Stimulated activated naive B cell treated with anti-CD40 and anti-IgM and Interleukin-4, amounts not matched to agents 10 μg/mL and 1 μg/mL and 100 μg/mL, for 72 hours (primary cell): ENCODE data around the gene IRX2.

Experiments
- ATAC-seq, 2 donors: fragments of 150-1000 bp; cut with Tn5 transposase; replicated peaks; 2 replicates each; pipeline ENCODE4 v1.10.0; 2021; ENCODE audit warnings: moderate library complexity in 1 of 2
- DNase-seq: peaks from one replicate; pipeline ENCODE4 v3.0.0; 2021
- H3K27ac Mint-ChIP-seq: one replicate; pipeline ENCODE4 v1.8.0; 2022; ENCODE audit warnings: mild to moderate bottlenecking, mixed read lengths
- H3K27me3 Mint-ChIP-seq, 2 donors: one replicate each; pipeline ENCODE4 v1.8.0; 2022; ENCODE audit warnings: mixed read lengths in 2 of 2
- H3K36me3 Mint-ChIP-seq, 2 donors: one replicate each; pipeline ENCODE4 v1.8.0; 2022; ENCODE audit warnings: mixed read lengths in 2 of 2, mild to moderate bottlenecking in 1 of 2
- H3K4me1 Mint-ChIP-seq, 2 donors: one replicate each; pipeline ENCODE4 v1.8.0; 2022; ENCODE audit warnings: mixed read lengths in 2 of 2, mild to moderate bottlenecking in 1 of 2
- H3K4me3 Mint-ChIP-seq, 2 donors: one replicate each; pipeline ENCODE4 v1.8.0; 2022; ENCODE audit warnings: mild to moderate bottlenecking in 2 of 2, mixed read lengths in 2 of 2, moderate library complexity in 1 of 2
- H3K9me3 Mint-ChIP-seq, 2 donors: one replicate each; pipeline ENCODE4 v1.8.0; 2022; ENCODE audit warnings: mixed read lengths in 2 of 2, mild to moderate bottlenecking in 1 of 2

The IRX2 gene

GRCh38 chr5:2752059-2752820 is 763 bp upstream of the IRX2 start:
- DNase-seq (no peak), ATAC-seq (no peak)
- Mint-ChIP-seq H3K27me3 (peaks cover 49 to 68% of the 10 kb centered on the region in 2 donors), H3K27ac (peak overlapping the region; percentile 93), H3K9me3 (peaks cover 0 to 6% of the 10 kb centered on the region in 2 donors), H3K4me1 (peaks cover 8 to 31% of the 10 kb centered on the region in 2 donors), H3K4me3 (peak overlapping the region; percentile 57 to 62), H3K36me3 (peaks cover 3 to 18% of the 10 kb centered on the region in 2 donors)

- Mint-ChIP-seq H3K27ac (peak overlapping the region; percentile 92), H3K36me3 (peaks cover 3 to 15% of the 10 kb centered on the region in 2 donors), H3K4me1 (peaks cover 1 to 21% of the 10 kb centered on the region in 2 donors), H3K4me3 (no peak overlapping the region), H3K9me3 (peaks cover 0 to 6% of the 10 kb centered on the region in 2 donors), H3K27me3 (peaks cover 44 to 67% of the 10 kb centered on the region in 2 donors)
- DNase-seq (no peak), ATAC-seq (no peak)
These were observed 566 bp downstream of the IRX2 start for GRCh38 chr5:2750758-2751464.

GRCh38 chr5:2750026-2750757 is 1.3 kb downstream of the IRX2 start:
- peaks cover 0 to 6% of the 10 kb centered on the region in 2 donors for H3K9me3 Mint-ChIP-seq
- peaks cover 1 to 20% of the 10 kb centered on the region in 2 donors for H3K4me1 Mint-ChIP-seq
- ATAC-seq (no peak), DNase-seq (no peak)
- H3K27me3 Mint-ChIP-seq: peaks cover 44 to 65% of the 10 kb centered on the region in 2 donors
- peaks cover 3 to 15% of the 10 kb centered on the region in 2 donors for H3K36me3 Mint-ChIP-seq
- peak overlapping the region; percentile 35 to 43 for H3K4me3 Mint-ChIP-seq
- peak overlapping the region; percentile 92 for H3K27ac Mint-ChIP-seq

- peaks cover 49 to 69% of the 10 kb centered on the region in 2 donors for H3K27me3 Mint-ChIP-seq
- DNase-seq (no peak), ATAC-seq (no peak)
- H3K4me3 Mint-ChIP-seq: peak overlapping the region; percentile 35 to 55
- peak overlapping the region; percentile 92 for H3K27ac Mint-ChIP-seq
- peaks cover 1 to 20% of the 10 kb centered on the region in 2 donors for H3K4me1 Mint-ChIP-seq
- peaks cover 0 to 6% of the 10 kb centered on the region in 2 donors for H3K9me3 Mint-ChIP-seq
- peaks cover 3 to 15% of the 10 kb centered on the region in 2 donors for H3K36me3 Mint-ChIP-seq
These were observed 1.9 kb downstream of the IRX2 start for GRCh38 chr5:2749514-2750025.

- peaks cover 46 to 69% of the 10 kb centered on the region in 2 donors for H3K27me3 Mint-ChIP-seq
These were observed 2.5 kb downstream of the IRX2 start for GRCh38 chr5:2748861-2749513.

GRCh38 chr5:2748179-2748860 is 3.2 kb downstream of the IRX2 start:
- Mint-ChIP-seq H3K4me3 (no peak overlapping the region), H3K9me3 (peaks cover 0 to 6% of the 10 kb centered on the region in 2 donors), H3K27ac (no peak overlapping the region), H3K27me3 (peaks cover 46 to 69% of the 10 kb centered on the region in 2 donors), H3K4me1 (peaks cover 1 to 20% of the 10 kb centered on the region in 2 donors), H3K36me3 (peaks cover 3 to 15% of the 10 kb centered on the region in 2 donors)
- no peak for ATAC-seq
- no peak for DNase-seq

More at GRCh38 chr5:2748861-2749513, 2.5 kb downstream of the IRX2 start:
- H3K4me1 Mint-ChIP-seq: peaks cover 1 to 20% of the 10 kb centered on the region in 2 donors
- DNase-seq (no peak), ATAC-seq (no peak)
- peak overlapping the region; percentile 92 for H3K27ac Mint-ChIP-seq
- peaks cover 3 to 15% of the 10 kb centered on the region in 2 donors for H3K36me3 Mint-ChIP-seq
- peak overlapping the region in 1 of 2 donors; percentile 55 for H3K4me3 Mint-ChIP-seq
- peaks cover 0 to 6% of the 10 kb centered on the region in 2 donors for H3K9me3 Mint-ChIP-seq

- Mint-ChIP-seq H3K27me3 (peaks cover 38 to 62% of the 10 kb centered on the region in 2 donors), H3K9me3 (peaks cover 0 to 6% of the 10 kb centered on the region in 2 donors), H3K27ac (no peak overlapping the region), H3K36me3 (peaks cover 3 to 13% of the 10 kb centered on the region in 2 donors), H3K4me3 (no peak overlapping the region), H3K4me1 (peaks cover 0 to 17% of the 10 kb centered on the region in 2 donors)
- no peak for DNase-seq
- no peak for ATAC-seq
These were observed 3.9 kb downstream of the IRX2 start for GRCh38 chr5:2747363-2748162.

GRCh38 chr5:2746561-2747032 is 4.9 kb downstream of the IRX2 start:
- H3K27me3 Mint-ChIP-seq: peaks cover 39 to 65% of the 10 kb centered on the region in 2 donors
- DNase-seq (no peak), ATAC-seq (no peak)
- no peak overlapping the region for H3K4me3 Mint-ChIP-seq
- H3K36me3 Mint-ChIP-seq: peaks cover 3 to 10% of the 10 kb centered on the region in 2 donors
- peaks cover 0 to 13% of the 10 kb centered on the region in 2 donors for H3K4me1 Mint-ChIP-seq
- peak overlapping the region; percentile 15 for H3K27ac Mint-ChIP-seq
- H3K9me3 Mint-ChIP-seq: peaks cover 0 to 6% of the 10 kb centered on the region in 2 donors

- no peak overlapping the region for H3K27ac Mint-ChIP-seq
- peaks cover 41 to 67% of the 10 kb centered on the region in 2 donors for H3K27me3 Mint-ChIP-seq
- ATAC-seq: no peak
- H3K36me3 Mint-ChIP-seq: peaks cover 3 to 4% of the 10 kb centered on the region in 2 donors
- no peak overlapping the region for H3K4me3 Mint-ChIP-seq
- DNase-seq: no peak
- peaks cover 0 to 3% of the 10 kb centered on the region in 2 donors for H3K9me3 Mint-ChIP-seq
- peaks cover 0 to 9% of the 10 kb centered on the region in 2 donors for H3K4me1 Mint-ChIP-seq
These were observed 7.0 kb downstream of the IRX2 start for GRCh38 chr5:2744485-2744884.

GRCh38 chr5:2742921-2743679 is 8.4 kb downstream of the IRX2 start:
- H3K36me3 Mint-ChIP-seq: no peaks in the 10 kb centered on the region
- H3K4me3 Mint-ChIP-seq: no peak overlapping the region
- peaks cover 43 to 73% of the 10 kb centered on the region in 2 donors for H3K27me3 Mint-ChIP-seq
- peaks cover 0 to 5% of the 10 kb centered on the region in 2 donors for H3K4me1 Mint-ChIP-seq
- DNase-seq (no peak), ATAC-seq (no peak)
- no peak overlapping the region for H3K27ac Mint-ChIP-seq
- H3K9me3 Mint-ChIP-seq: no peaks in the 10 kb centered on the region

- no peak overlapping the region for H3K27ac Mint-ChIP-seq
- no peaks in the 10 kb centered on the region for H3K9me3 Mint-ChIP-seq
- DNase-seq (no peak), ATAC-seq (no peak)
- H3K27me3 Mint-ChIP-seq: peaks cover 52 to 77% of the 10 kb centered on the region in 2 donors
- H3K4me1 Mint-ChIP-seq: peaks cover 0 to 5% of the 10 kb centered on the region in 2 donors
- H3K4me3 Mint-ChIP-seq: no peak overlapping the region
- H3K36me3 Mint-ChIP-seq: no peaks in the 10 kb centered on the region
These were observed 9.5 kb downstream of the IRX2 start for GRCh38 chr5:2741956-2742355.
